ENCODE data around the gene MDH1.

DNA sequence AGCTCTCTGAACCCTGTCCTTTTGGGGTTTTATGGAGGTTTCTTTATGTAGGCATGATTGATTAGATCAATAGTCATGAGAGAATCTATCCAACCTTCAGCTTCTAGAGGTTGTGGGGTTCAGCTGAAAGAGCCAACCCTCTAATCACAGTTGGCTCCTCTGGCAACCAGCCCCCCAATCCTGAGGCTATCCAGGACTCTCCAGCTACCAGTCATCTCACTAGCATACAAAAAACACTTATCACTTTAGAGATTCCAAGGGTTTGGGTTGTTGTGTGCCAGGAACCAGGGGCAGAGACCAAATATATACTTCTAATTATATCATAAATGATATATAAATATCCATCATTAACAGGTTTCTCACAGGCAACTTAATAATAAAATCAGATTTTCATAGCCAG lies 12.2 kb upstream of the MDH1 start:
- no peak for TF ChIP-seq EZH2phosphoT487 (IDR thresholded peaks at IDR 0.05; ENCODE audit: borderline replicate concordance, low read depth, low read length)
- TF ChIP-seq, protein P1, sequence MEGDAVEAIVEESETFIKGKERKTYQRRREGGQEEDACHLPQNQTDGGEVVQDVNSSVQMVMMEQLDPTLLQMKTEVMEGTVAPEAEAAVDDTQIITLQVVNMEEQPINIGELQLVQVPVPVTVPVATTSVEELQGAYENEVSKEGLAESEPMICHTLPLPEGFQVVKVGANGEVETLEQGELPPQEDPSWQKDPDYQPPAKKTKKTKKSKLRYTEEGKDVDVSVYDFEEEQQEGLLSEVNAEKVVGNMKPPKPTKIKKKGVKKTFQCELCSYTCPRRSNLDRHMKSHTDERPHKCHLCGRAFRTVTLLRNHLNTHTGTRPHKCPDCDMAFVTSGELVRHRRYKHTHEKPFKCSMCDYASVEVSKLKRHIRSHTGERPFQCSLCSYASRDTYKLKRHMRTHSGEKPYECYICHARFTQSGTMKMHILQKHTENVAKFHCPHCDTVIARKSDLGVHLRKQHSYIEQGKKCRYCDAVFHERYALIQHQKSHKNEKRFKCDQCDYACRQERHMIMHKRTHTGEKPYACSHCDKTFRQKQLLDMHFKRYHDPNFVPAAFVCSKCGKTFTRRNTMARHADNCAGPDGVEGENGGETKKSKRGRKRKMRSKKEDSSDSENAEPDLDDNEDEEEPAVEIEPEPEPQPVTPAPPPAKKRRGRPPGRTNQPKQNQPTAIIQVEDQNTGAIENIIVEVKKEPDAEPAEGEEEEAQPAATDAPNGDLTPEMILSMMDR (conservative IDR thresholded peaks at IDR 0.05; ENCODE audit: low read length) = no peak
